ENCODE data around the gene RAB3IL1. TPM values are rescaled to one million over a fixed set of nuclear protein-coding genes. Genes with fewer than 3 reads are reported as not detected.
"Not testable (repeated sequence)": the region's sequence is repeated elsewhere in the genome, so short reads cannot be mapped to it uniquely, and the experiment has no call there.

The RAB3IL1 gene
- total RNA-seq, 1 donor from 2014 or later = 14.9 TPM

DNA sequence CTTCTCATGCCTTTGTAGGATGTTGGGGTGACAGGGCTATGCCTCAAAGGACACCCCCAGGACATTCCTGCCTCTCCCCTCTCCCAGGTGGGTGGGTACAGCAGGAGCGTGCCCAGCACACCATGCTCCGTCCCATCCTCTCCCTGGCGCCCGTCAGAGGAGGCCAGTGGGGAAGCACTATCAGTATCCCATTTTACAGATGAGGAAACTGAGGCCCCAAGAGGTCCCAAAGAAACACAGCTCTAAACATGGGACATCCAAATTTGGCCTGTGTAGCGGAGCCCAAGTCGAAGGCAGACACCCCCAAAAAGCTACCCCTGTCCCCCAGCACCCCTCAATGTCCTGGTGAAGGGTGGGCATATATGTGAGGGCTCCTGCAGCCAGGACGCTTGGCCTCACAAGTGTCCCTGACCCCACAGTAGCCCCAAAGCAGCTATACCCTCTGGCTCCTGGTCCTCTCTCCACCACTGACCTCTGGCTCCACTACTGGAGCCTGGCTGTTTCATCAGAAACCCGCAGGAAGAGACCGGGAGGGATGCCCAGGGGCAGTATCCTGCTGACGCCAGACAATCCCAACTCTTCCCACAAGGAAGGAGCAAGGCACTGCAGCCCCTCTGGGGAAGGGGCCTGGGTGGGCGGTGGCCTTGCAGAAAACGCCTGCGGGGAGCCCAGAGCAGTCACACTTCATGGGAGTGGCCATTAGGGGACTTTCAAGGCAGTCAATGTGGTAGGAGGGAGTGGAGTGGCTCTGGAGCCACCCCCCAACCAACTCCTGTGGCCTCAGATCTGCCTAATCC, 31.4 kb downstream of the RAB3IL1 start:
- DNase-seq (ENCODE audit: low spot score) = no peak

DNA sequence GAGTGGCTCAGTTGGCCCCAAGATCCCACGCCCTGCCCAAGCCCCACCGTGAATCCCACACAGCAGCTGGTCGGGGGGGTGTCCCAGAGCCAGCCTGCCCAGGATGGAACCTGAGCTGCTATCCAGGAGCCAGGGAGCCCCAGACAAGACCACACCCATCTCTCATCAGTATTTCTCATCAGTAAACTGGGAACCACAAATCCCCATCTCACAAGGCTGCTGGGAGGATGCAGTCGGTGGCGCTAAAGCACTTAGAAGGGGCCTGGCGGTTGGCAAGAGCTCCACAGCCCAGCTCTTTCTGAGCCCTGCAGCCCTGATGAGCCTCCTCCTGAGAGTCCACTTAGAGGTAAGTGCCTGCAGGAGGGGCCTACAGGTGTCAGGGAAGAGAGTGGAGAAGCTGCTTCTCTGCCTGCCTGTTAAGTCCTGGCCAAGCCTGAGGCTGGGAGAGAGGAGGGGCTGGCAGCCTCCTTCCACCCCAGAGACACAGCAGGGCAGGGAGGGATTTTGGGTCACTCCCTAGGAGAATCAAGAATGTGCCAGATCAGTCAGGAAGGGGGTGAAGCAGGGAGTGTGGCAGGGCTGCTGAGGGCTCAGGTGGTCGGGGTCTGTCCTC, 32.1 kb downstream of the RAB3IL1 start:
- no peak for DNase-seq (ENCODE audit: low spot score)

DNA sequence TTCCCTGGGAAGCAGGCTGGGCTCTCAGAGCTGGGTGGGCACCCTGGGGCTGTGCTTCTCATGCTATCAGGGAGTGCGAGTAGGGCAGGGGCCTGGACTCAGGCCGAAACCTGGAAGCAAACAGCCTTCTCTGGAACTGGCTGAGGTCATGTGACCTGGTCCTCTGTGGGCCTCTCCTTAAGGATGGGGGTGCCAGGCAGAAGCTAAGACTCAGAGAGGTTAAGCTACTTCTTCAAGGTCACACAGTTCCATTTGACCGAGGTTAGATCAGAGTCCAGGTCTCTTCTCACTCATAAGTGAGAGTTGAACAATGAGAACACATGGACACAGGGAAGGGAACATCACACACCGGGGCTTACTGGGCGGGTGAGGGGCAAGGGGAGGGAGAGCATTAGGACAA, 33.4 kb downstream of the RAB3IL1 start:
- DNase-seq (ENCODE audit: low spot score) = no peak

DNA sequence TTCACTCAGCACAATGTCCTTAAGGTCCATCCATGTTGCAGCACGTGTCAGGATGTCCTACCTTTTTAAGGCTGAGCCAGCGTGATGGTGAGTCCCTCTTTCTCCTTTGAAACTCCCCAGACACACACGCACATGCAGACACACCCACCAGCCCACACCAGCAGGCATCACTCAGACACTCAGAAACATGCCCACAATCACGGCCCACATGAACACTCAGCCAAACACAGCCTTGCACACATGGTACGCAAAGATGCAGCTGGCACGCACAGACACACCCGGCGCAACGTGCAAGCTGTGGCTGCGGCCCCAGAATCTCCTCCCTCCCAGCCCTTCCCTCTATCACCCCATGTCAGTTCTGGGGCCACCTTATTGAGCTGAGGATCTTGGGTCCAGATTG, 34.0 kb downstream of the RAB3IL1 start:
- DNase-seq (ENCODE audit: low spot score) = no peak

DNA sequence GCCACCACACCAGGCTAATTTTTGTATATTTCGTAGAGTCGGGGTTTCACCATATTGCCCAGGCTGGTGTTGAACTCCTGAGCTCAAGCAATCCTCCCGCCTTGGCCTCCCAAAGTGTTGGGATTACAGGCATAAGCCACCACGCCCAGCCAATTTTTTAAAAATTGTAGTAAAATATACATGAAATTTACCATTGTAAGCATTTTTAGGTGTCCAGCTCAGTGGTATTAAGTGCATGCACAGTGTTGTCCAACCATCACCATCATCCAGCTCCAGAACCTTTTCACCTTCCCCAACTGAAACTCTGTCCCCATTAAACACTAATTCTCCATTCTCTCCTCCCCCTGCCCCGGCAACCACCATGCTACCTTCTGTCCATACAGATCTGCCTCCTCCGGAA, 34.5 kb downstream of the RAB3IL1 start:
- no peak for DNase-seq (ENCODE audit: low spot score)

DNA sequence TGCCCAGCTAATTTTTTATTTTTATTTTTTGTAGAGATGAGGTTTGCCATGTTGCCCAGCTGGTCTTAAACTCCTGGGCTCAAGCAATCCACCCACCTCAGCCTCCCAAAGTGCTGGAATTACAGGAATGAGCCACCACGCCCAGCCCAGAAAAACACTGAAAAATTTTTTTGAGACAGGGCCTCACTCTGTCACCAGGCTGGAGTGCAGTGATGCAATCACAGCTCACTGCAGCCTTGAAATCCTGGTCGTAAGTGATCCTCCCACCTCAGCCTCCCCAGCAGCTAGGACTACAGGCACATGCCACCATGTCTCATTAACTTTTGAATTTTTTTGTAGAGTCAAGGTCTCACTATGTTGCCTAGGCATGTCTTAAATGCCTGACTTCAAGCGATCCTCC, 35.1 kb downstream of the RAB3IL1 start:
- DNase-seq (ENCODE audit: low spot score) = not testable (repeated sequence)

DNA sequence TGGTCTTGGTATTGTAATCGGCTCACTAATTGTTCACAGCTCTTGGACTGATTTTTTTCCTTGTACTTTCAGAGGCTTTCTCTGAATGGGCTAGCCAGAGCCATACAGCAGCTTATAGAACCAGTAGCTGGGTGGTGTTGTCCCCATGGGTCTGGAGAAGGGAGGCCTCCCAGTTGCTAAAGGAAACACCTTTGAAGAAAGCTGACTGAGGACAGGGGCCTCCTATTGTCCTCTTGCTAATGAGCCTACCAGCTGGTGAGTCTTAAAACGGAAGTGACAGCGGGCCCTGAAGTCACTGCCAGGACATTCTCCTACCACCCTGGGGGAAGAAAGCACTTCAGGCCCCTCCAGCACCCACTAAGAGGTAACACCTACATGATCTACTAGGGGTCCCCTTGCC, 36.0 kb downstream of the RAB3IL1 start:
- DNase-seq (ENCODE audit: low spot score) = no peak

DNA sequence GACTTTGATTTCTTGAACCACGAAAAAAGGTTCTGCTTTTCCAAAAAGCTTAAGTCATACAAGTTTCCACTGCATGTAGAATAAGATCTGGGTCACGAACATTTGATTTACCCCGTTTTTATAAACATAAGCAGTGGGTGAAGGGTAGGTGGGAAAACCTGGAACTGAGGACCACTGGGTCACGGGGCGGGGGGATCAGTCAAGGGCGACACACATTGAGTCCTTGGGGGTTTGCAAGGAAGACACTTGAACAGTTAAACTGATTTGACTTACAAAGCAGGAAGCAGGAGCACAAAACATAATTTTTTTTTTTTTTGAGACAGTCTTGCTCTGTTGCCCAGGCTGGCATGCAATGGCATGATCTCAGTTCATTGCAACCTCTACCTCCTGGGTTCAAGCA, 36.9 kb downstream of the RAB3IL1 start:
- no peak for DNase-seq (ENCODE audit: low spot score)

DNA sequence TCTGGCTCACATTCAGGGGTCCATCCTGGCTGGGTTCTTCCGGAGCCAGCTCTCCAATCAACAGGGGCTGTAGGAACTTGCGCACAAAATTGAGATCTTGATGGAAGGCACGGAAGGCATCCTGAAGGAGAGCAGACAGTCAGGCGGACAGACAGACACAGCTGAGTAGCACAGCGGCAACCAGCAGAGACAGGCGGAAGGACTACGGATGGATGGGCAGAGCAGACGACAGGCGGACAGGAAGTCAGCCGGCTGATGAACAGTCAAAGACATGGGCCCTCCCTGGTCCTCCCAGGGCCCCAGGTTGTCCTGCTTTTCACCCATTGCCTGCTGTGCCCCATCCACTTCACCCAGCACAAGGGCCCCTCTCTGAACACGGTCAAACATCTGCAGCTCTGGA, 37.3 kb downstream of the RAB3IL1 start:
- no peak for DNase-seq (ENCODE audit: low spot score)

DNA sequence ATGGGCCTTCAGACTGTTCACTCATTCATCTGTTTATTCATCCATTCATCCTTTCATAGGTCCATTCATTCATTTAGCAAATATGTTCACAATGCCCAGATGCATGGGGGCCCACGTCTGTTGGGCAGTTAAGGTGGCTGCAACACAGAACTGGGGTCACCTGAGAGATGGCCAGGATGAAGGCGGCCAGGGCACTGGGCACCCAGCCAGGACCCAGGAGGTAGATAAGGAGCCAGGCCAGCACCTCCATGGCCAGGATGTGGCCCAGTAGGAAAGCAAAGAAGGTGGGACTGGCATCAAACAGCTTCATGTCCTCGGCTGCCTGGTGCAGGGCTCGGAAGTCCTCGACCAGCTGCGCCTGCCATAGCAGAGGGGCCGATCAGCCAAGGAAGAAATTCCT, 38.2 kb downstream of the RAB3IL1 start:
- no peak for DNase-seq (ENCODE audit: low spot score)

DNA sequence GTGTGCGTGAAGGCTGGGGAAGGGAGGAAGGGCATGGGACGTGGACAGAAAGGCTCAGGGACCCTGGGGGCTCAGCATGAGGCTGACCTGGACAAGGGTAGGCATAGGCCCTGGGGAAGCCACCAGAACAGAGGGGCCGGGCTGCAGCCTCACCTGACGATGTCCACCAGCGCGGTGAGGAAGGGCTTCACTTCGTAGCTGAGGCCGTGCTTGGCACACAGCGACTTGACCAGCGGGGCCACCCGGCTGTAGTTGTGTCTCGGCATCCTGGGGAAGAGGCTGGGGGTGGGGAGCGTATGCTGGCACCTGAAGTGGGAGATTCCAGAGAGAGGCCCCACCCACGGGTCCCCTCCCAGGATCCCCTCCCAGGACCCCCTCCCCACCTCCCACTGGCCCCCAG, 41.7 kb downstream of the RAB3IL1 start:
- no peak for DNase-seq (ENCODE audit: low spot score)

DNA sequence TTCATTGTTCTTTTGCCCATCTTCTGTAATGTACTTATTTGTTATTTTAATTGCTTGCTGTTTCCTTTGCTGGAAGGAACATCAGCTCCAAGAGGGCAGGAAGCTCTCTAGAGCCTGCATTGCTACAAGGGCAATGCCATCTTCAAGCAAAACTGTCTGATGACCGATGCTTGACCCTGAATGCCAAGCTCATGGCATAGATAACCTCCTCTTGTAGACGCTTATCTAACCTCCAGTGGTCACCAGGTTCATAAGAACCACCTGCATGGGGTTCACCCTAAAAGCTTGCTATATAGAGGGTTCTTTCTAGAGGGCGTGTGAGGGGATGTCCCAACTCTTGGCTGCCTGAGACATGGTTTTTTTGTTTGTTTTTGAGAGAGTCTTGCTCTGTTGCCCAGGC, 42.5 kb downstream of the RAB3IL1 start:
- DNase-seq (ENCODE audit: low spot score) = no peak

DNA sequence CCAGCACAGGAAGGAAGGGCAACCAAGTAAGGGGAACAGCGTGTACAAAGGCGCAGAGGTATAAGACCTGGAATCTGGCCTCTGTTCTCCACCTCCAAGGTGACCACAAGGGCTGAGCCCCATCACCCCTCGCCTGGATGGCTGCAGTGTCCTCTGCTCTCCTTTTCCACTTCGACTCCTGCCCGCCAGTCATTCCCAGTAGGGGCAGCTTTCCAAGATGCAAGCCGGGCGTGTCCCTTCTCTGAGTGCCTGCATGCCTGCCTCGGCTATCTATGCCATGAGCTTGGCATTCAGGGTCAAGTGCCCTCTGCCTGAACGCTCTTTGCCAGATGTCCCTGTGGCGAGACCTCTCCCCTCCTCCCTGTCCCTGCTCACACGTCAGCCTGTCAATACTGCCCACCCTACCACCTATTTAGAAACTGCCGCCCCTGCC, 43.0 kb downstream of the RAB3IL1 start:
- DNase-seq (ENCODE audit: low spot score) = no peak

DNA sequence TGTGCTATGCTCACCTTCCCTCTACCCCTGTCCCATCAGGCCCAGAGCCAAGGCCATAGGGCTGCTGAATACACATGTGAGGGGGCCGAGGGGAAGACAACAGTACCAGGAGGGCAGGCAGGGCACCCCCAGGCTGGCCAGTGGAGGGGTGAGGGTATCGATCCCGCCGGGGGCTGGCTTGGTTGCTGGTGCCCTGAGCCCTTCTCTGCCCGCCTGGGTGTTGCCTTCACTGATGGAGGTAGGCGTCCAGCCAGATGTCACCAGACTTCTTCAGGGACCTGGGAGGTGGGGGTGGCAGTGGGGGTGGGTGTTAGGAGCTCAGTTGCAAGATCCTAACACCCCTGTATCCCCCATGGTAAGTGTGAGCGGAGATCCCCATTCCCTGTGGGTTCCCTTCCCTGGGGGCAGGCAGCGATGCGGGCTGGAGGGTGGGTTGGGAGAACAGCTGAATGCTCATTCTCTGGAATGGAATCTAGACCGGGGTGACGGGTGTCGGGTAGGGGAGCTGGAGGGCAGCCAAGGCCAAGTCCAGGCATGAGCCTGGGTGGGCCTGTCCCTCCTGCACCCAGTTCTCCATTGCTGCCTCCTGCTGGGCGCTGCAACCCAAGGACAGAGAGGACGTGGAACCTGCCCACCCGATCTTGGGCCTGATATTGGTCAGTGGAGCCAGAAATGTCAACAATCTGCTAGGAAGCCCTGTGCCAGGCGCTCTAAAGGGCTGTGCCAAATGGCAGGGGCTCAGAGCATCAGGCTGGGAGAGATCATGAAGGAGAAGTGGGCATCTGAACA, 43.6 kb downstream of the RAB3IL1 start:
- no peak for DNase-seq (ENCODE audit: low spot score)

DNA sequence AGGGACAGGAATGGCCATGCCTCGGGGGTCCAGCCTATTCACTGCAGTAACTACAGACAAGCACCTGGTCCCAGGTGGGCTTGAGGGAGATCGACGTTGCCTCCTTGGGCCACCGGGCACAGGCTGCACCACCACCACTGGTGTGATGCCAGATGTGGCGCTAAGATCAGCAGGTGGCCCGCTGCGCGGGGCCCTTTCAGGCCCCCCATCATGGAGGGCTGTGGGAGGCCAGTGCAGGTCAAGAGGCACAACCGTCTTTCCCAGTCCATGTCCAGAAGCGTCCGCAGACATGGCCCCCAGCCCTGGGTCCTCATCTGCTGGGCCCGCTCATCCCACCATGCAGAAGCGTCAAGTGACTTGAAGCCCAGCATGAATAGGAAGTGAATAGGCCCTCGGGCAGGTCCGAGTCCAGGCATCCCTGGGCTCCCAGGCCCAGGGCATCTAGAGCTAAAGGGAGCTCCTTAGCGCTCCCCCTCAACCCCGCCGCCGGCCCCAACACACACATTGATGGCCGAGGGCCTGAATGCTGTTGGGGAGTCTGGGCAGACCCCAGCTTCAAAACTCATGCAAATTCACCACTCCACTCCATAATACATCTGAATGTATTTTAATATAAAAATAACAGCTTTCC, 44.3 kb downstream of the RAB3IL1 start:
- no peak for DNase-seq (ENCODE audit: low spot score)

DNA sequence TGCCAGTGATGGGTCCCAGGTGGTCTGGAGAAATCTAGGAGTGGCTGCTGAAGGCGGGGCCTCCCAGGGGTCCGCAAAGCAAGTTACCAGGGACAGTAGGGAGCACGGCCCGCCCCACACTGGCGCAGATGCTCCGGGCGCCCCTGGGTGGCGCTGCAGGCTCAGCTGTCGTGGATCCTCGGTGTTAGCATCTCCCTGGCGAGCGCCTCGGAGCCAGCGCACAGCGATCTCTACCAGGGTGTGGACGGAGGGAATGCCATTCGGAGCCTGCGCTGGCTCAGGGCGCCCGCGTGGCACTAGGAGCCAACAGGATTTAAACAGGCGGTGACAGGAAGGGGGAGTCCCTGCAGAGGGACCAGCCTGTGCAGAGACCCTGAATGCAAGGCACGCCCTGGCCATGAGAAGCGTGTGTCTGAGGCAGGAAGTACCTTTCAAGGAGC, 46.2 kb downstream of the RAB3IL1 start:
- DNase-seq (ENCODE audit: low spot score) = peak; percentile 79

DNA sequence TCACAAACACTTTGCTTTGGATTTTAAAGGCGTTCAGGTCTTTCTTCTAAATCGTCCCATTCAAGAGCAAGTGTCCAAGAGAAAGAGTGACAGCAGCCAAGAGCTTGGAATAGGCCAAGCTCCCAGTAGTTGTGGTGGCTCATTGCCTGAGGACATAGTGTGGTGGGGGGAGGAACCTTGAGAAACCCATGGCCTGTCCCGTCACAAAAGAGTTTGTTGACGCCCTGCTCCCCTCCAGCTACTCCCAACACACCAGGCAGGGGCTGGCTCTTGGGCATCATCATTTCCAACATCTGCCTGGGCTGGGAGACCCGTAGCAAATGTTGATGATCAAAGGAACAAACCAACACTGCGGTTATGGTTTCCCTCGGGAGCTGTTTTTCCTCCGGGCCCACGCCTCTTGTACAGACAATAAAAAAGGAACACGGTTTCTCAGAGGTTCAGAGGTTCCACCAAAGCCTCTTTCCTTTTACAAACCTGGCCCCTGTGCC, 46.8 kb downstream of the RAB3IL1 start:
- DNase-seq (ENCODE audit: low spot score) = no peak

DNA sequence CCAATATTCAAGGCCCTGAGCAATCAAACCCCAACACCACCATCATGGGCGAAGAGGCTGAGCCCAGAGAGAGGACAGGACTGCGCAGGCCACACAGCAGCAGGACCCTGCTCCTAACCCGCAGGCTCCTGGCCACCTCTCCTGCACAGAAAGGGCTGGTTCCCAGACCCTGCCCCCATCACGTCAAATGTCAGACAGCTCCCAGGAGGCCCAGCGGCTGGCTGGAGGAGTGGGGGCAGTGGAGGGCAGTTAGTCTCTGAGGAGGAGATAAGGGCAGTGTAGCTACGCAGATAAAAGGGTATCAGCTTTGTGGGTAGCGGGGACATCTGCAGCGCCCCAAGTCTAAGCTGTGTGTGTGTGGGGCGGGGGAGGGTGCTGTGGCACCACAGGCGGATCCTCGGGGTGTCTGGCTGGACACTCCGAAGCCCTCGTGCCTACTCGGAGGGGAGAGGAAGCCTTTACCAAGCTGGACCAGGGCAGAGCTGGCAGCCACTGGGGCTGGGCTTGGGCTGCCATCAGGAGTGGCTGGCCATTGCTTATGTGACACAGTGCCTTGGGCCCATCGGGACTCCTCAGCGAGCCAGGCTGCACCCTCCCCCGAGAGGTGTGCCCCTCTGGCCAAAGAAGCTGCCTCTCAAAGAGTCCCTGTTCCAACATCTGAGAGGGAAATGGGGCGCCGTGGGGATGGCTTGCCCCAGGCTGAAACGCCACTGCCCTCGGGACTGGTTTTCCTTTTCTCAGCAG, 47.5 kb downstream of the RAB3IL1 start:
- DNase-seq (ENCODE audit: low spot score) = no peak

DNA sequence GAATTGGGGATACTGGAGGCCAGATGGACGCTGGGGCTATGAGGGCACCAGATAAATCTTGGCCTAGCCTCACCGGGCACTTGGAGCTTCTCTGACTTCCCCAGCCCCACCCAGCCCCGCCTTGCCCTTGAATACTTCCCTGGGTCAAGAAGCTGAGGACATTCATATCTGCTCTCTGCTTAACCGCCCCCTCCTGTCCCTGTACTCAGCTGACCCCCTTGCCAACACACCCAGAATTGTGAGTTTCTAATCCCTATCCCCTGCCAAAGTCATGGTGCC, 48.0 kb downstream of the RAB3IL1 start:
- DNase-seq (ENCODE audit: low spot score) = no peak

DNA sequence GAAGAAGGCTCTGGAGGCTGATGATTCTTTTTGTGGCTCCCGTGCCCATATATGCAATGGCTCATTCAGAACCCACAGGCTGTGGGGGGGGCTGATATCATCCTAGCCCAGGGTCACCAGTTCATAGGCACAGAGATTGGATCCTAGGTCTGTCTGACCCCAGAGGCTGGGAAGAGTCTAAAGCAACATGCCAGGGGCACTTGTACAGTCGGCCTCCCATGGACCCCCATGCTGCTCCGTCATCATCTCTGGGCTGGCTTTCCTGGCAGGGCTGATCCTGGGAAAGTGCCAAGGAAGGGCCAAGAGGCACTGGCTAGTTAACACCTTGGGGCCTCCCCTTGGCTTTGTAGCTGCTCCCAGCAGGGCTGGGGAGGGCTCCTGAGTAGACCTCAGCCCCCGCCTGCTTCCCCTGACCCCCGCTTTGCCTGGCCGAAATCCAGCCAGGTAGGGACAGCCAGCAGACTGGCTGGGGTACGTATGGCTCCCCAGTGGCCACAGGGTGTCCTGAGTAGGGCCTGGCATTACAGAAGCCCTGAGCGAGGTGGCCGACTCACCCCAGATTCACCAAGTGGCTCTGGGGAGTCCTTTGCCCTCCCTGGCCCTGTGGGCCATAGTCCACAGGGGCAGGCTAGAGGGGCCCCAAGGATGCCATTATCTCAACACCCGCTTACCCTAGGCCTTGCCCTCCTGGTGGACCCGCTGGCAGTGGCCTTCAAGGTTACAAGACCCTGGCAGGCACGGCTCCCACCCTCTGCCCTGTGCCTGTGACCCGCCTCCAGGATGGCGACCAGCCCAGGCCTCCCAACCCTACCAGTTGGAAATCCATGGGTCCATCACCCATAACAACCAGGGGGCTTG, 48.6 kb downstream of the RAB3IL1 start:
- DNase-seq (ENCODE audit: low spot score) = no peak

DNA sequence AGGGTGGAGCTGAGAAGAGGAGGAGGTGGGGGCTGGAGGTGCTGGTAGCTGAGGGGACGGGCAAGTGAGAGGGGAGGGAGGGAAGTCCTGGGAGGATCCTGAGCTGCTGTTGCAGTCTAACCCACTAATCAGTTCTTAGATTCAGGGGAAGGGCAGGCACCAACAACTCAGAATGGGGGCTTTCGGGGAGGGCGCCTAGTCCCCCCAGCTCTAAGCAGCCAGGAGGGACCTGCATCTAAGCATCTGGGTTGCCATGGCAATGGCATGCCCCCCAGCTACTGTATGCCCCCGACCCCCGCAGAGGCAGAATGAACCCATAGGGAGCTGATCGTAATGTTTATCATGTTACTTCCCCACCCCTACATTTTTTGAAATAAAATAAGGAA, 50.4 kb downstream of the RAB3IL1 start:
- DNase-seq (ENCODE audit: low spot score) = no peak
